Mucosa of descending colon (tissue), 3 donors: ENCODE data around the gene BNIP2. TPM values are rescaled to one million over a fixed set of nuclear protein-coding genes. Genes with fewer than 3 reads are reported as not detected.
A peak's percentile ranks its signal among the peaks of the same experiment; 100 is the strongest.

Experiments
- ATAC-seq: fragments of 200-7000 bp; cut with Tn5 transposase; one replicate; pipeline ENCODE4 v1.9.1; 2020; ENCODE audit warnings: mild to moderate bottlenecking, moderate library complexity
- DNase-seq, 3 donors: peaks; one replicate each; pipeline ENCODE4 v3.0.0-alpha.2; 2020
- H3K36me3 ChIP-seq: fragments of 200-600 bp; one replicate; pipeline ENCODE4 v1.8.0; 2021; ENCODE audit warnings: low read depth, mild to moderate bottlenecking
- H3K4me1 ChIP-seq: fragments of 200-600 bp; one replicate; pipeline ENCODE4 v1.8.0; 2021; ENCODE audit warnings: low read depth, mild to moderate bottlenecking
- H3K4me3 ChIP-seq: fragments of 200-600 bp; one replicate; pipeline ENCODE4 v1.8.0; 2021; ENCODE audit warnings: mild to moderate bottlenecking
- H3K9me3 ChIP-seq: fragments of 200-600 bp; one replicate; pipeline ENCODE4 v1.8.0; 2021; ENCODE audit warnings: mild to moderate bottlenecking
- intact Hi-C, 2 donors: fragments of 100-400 bp; cut with DNase I in 1 of 2; cut with micrococcal nuclease in 1 of 2; formaldehyde crosslinking; loops; one replicate each; pipeline versions ENCODE4 v1.11.0 to v1.11.1; 2022; cut with DNase I, micrococcal nuclease
- long read RNA-seq, 2 donors: library from polyadenylated mRNA; unstranded; transcript quantifications; one replicate each; pipeline ENCODE4 v2.0.0, GENCODE V29; 2019 to 2021
- total RNA-seq, 3 donors: library from RNA; stranded (reverse); fragmentation: NEBNext Ultra II Directional in 2 of 3; extraction: Animal tissue kit (Norgen Biotek cat#: 25700) in 2 of 3; gene quantifications; one replicate each; pipeline versions ENCODE4 v1.2.1 to v1.2.4, GENCODE V29; 2021 to 2023
- TF ChIP-seq, protein P1 (sequence below): fragments of 200-600 bp; IDR thresholded peaks from one replicate; pipeline ENCODE4 v1.8.0; 2022; ENCODE audit warnings: antibody characterized with exemption, mild to moderate bottlenecking
- donor health status: DM: no; HTN: no; CAD: no; lungs with moderate emphysema.
- donor health status: DM: no; HTN: no; CAD: no.
- donor health status: DM: no; HTN: yes; CAD: no.

Gene BNIP2
- 10 to 100 TPM; 59.8 to 98.4 (median 69.9) TPM for total RNA-seq
- long read RNA-seq, donor 1, full-length matches to known transcripts = 60 of 93 reads
- long read RNA-seq, donor 1, partial matches to known transcripts = 2 of 93 reads
- long read RNA-seq, donor 1, other reads (novel, unspliced or antisense) = 31 of 93 reads
- long read RNA-seq, donor 2, full-length matches to known transcripts = 10 of 17 reads
- long read RNA-seq, donor 2, partial matches to known transcripts = 3 of 17 reads
- long read RNA-seq, donor 2, other reads (novel, unspliced or antisense) = 4 of 17 reads

GRCh38 chr15:59688782-59689625, at the start of gene BNIP2:
TSS of gene BNIP2 (minus strand) at chr15:59689320. CDS start at chr15:59682457, 6,863 bp downstream.
- peak within 1 kb of the TSS; percentile 86 for H3K4me3 ChIP-seq
- DNase-seq (peak; percentile 99 to 100 (median 100)), ATAC-seq (peak; percentile 92)
- H3K9me3 ChIP-seq = no peaks in the 10 kb centered on the region
- intact Hi-C loops = no loop called here
- no peaks in the 10 kb centered on the region for H3K36me3 ChIP-seq
- H3K4me1 ChIP-seq = peaks cover 31% of the 10 kb centered on the region
- TF ChIP-seq, protein P1, sequence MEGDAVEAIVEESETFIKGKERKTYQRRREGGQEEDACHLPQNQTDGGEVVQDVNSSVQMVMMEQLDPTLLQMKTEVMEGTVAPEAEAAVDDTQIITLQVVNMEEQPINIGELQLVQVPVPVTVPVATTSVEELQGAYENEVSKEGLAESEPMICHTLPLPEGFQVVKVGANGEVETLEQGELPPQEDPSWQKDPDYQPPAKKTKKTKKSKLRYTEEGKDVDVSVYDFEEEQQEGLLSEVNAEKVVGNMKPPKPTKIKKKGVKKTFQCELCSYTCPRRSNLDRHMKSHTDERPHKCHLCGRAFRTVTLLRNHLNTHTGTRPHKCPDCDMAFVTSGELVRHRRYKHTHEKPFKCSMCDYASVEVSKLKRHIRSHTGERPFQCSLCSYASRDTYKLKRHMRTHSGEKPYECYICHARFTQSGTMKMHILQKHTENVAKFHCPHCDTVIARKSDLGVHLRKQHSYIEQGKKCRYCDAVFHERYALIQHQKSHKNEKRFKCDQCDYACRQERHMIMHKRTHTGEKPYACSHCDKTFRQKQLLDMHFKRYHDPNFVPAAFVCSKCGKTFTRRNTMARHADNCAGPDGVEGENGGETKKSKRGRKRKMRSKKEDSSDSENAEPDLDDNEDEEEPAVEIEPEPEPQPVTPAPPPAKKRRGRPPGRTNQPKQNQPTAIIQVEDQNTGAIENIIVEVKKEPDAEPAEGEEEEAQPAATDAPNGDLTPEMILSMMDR = no peak

DNA sequence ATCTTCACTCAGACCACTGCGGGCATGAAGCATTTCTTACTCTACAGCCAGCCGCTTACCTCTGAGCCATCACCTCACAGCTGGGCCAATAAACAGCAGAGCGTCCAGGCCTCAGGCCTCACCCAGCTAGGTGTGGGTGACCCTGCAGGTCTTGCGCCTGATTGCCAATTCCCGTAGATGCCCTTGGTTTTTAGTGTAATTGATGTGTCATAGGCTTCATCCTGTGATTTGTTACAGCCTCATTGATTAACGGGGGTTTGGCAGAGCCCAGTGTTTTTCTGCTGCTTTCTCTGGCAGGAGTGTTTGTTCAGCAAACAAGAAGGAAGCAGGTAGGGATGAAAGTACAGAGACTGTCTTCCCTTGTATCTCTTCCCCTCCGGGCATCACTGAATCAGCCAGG, 49.6 kb upstream of the BNIP2 start:
- no peaks in the 10 kb centered on the region for H3K9me3 ChIP-seq
- DNase-seq = no peak
- H3K4me3 ChIP-seq = no peak overlapping the region
- no peaks in the 10 kb centered on the region for H3K36me3 ChIP-seq
- TF ChIP-seq, protein P1 = no peak
- intact Hi-C loops = no loop called here
- no peak for ATAC-seq
- no peaks in the 10 kb centered on the region for H3K4me1 ChIP-seq

GRCh38 chr15:59736181-59736580, 47.1 kb upstream of the BNIP2 start:
- no peak for ATAC-seq
- intact Hi-C loops = no loop called here

DNA sequence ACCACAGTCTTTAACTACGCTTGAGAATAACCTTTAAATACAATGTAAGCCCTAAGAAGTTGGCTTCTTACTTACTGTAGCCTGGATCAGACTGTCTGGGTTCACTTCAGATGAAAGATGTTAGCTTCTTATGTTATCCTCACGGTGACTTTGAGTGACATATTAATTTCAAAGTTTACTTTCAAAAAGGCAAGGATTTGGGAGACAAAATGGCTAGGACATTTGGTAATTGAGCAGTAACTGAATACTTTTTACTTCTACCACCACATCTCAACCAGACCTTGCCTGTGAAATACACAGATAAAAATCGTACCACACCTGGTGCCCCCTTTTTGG, 36.0 kb upstream of the BNIP2 start:
- no peak for DNase-seq
- ATAC-seq = no peak
- intact Hi-C loops = loop anchor here in 1 of 2 donors (10.0 kb wide), 1 partner anchor 450 kb away; no protein-coding TSS in a partner anchor

More at GRCh38 chr15:59736181-59736580, 47.1 kb upstream of the BNIP2 start:
- TF ChIP-seq, protein P1 = no peak
- H3K9me3 ChIP-seq = no peaks in the 10 kb centered on the region
- no peak overlapping the region for H3K4me3 ChIP-seq
- H3K4me1 ChIP-seq = no peaks in the 10 kb centered on the region
- H3K36me3 ChIP-seq = no peaks in the 10 kb centered on the region
- no peak for DNase-seq

DNA sequence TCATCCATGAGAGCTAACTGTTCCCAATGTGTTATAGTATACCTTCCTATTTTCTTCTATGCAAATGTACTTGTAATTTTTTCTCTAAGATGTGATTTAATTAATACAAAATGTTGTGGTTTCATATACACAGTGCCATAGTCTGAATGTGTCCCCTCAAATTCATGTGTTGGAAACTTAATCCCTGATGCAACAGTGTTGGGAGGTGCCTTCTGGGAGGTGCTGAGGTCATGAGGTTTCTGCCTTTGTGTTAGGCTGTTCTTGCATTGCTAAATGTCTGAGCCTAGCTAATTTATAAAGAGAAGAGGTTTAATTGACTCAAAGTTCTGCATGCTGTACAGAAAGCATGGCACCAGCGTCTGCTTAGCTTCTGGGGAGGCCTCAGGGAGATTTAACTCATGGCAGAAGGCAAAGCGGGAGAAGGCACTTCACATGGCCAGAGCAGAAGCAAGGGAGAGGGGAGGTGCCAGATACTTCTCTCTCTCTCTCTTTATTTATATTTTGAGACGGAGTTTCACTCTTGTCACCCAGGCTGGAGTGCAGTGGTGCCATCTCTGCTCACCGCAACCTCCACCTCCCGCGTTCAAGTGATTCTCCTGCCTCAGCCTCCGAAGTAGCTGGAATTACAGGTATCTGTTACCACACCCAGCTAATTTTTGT, 34.7 kb upstream of the BNIP2 start:
- ATAC-seq = no peak
- Histone ChIP-seq H3K4me3 (no peak overlapping the region), H3K4me1 (no peaks in the 10 kb centered on the region), H3K36me3 (no peaks in the 10 kb centered on the region), H3K9me3 (no peaks in the 10 kb centered on the region)
- DNase-seq = no peak
- intact Hi-C loops = loop anchor here in 1 of 2 donors (10.0 kb wide), 1 partner anchor 451 kb away; no protein-coding TSS in a partner anchor
- TF ChIP-seq, protein P1 = no peak

More for the DNA sequence above, 36.0 kb upstream of the BNIP2 start:
- no peaks in the 10 kb centered on the region for H3K4me1 ChIP-seq
- TF ChIP-seq, protein P1 = no peak
- H3K9me3 ChIP-seq = no peaks in the 10 kb centered on the region
- H3K36me3 ChIP-seq = no peaks in the 10 kb centered on the region
- no peak overlapping the region for H3K4me3 ChIP-seq
